K562 (cell line): ENCODE results near the gene GINS2. TPM values are rescaled to one million over a fixed set of nuclear protein-coding genes. Genes with fewer than 3 reads are reported as not detected.
A peak's percentile ranks its signal among the peaks of the same experiment; 100 is the strongest.

Experiments
- ATAC-seq: fragments of 200-7000 bp; cut with Tn5 transposase; 3 replicates; pipeline ENCODE4 v1.9.1; 2020; ENCODE audit warnings: moderate library complexity
- BruUV-seq: library from RNA; stranded (reverse); fragments of 400-500 nt; replicated peaks from 2 replicates; lab custom pipeline; 2021; lab: Mats Ljungman, UMichigan
- CTCF ChIA-PET: fragments of 300-600 bp; formaldehyde crosslinking; extraction: SDS; loops from one replicate; lab custom pipeline; 2021; ENCODE audit warnings: low intra/inter-chr PET ratio; lab: Yijun Ruan, JAX
- POLR2A ChIA-PET: fragments of 300-600, 350-650 bp; sonication (Branson Sonifier 250); formaldehyde crosslinking; extraction: SDS; loops from one replicate; lab custom pipeline; 2021; ENCODE audit warnings: antibody characterized with exemption, inconsistent platforms; lab: Yijun Ruan, JAX
- DNase-seq, 4 experiments: peaks; one replicate each; pipeline versions ENCODE4 v3.0.0 to v3.0.0-alpha.2; 2011 to 2018; ENCODE audit warnings: low spot score in 3 of 4, mixed read lengths in 3 of 4; ENCODE audit errors: extremely low read depth in 1 of 4
- FAIRE-seq: peaks from 2 replicates; lab custom pipeline; 2011; peaks lifted over from hg19 to GRCh38; lab: Jason Lieb, UNC
- H2AFZ ChIP-seq: 2 replicates; pipeline ENCODE4 v1.6.0; 2011; ENCODE audit warnings: low read depth, low read length, control low read depth, inconsistent platforms
- H3K27ac ChIP-seq: fragments of 200-600 bp; 3 replicates; pipeline ENCODE4 v1.8.0; 2011; ENCODE audit warnings: low read depth, mild to moderate bottlenecking, control low read depth, inconsistent platforms, low read length, moderate library complexity, mixed read lengths; ENCODE audit errors: extremely low read depth
- H3K27me3 ChIP-seq, 2 experiments: fragments of 300-600 bp in 1 of 2; 2 replicates in 1 of 2; 3 replicates in 1 of 2; pipeline versions ENCODE4 v1.6.0 to v1.8.0; 2011; ENCODE audit warnings: inconsistent platforms in 2 of 2, low read length in 2 of 2, mild to moderate bottlenecking in 1 of 2, mixed read lengths in 1 of 2, moderate library complexity in 1 of 2; ENCODE audit not compliant: control insufficient read depth in 2 of 2, insufficient read depth in 2 of 2
- H3K36me3 ChIP-seq: fragments of 300-600 bp; 3 replicates; pipeline ENCODE4 v1.8.0; 2011; ENCODE audit warnings: mild to moderate bottlenecking, low read length, inconsistent platforms; ENCODE audit not compliant: control insufficient read depth, insufficient read depth
- H3K4me1 ChIP-seq, 2 experiments: fragments of 200-600 bp in 1 of 2; replicated peaks in 1 of 2; 2 replicates in 1 of 2; 3 replicates in 1 of 2; pipeline versions ENCODE4 v1.5.1 to v1.8.0; 2011; ENCODE audit warnings: inconsistent platforms in 2 of 2, low read length in 2 of 2, mild to moderate bottlenecking in 1 of 2, mixed read lengths in 1 of 2, moderate library complexity in 1 of 2; ENCODE audit not compliant: control insufficient read depth in 2 of 2, insufficient read depth in 2 of 2
- H3K4me2 ChIP-seq: 2 replicates; pipeline ENCODE4 v1.6.1; 2011; ENCODE audit warnings: low read length, control low read depth, inconsistent platforms, mixed read lengths; ENCODE audit not compliant: insufficient read depth
- H3K4me3 ChIP-seq: fragments of 200-600 bp; sonication (generic), shearing (Covaris generic); 2 replicates; pipeline ENCODE4 v1.5.1; 2016; ENCODE audit warnings: control low read depth, inconsistent platforms
- H3K79me2 ChIP-seq: fragments of 200-600 bp; 3 replicates; pipeline ENCODE4 v1.8.0; 2011; ENCODE audit warnings: low read length, inconsistent platforms; ENCODE audit not compliant: control insufficient read depth, insufficient read depth
- H3K9ac ChIP-seq, 2 experiments: 2 replicates each; pipeline versions ENCODE4 v1.6.0 to v1.6.1; 2011; ENCODE audit warnings: low read depth in 2 of 2, low read length in 2 of 2, control low read depth in 1 of 2, inconsistent platforms in 1 of 2, mild to moderate bottlenecking in 1 of 2, mixed read lengths in 1 of 2; ENCODE audit not compliant: insufficient read depth in 1 of 2
- H3K9me1 ChIP-seq: one replicate; pipeline ENCODE4 v1.6.0; 2011; ENCODE audit warnings: inconsistent platforms, mild to moderate bottlenecking, low read length, moderate library complexity; ENCODE audit not compliant: control insufficient read depth, insufficient read depth
- H3K9me3 ChIP-seq: replicated peaks from 2 replicates; pipeline ENCODE4 v1.5.1; 2011; ENCODE audit warnings: low read depth, low read length, inconsistent platforms; ENCODE audit not compliant: control insufficient read depth, insufficient read depth
- H4K20me1 ChIP-seq: replicated peaks from 2 replicates; pipeline ENCODE4 v1.6.1; 2011; ENCODE audit warnings: low read length, inconsistent platforms, mixed read lengths; ENCODE audit not compliant: control insufficient read depth, insufficient read depth
- EZH2 ChIP-seq: IDR thresholded peaks from 2 replicates; pipeline ENCODE4 v1.6.1; 2012; ENCODE audit warnings: low read depth, mild to moderate bottlenecking, inconsistent platforms, low read length, borderline replicate concordance
- FOXJ3 ChIP-seq: sonication (generic); formaldehyde crosslinking; IDR thresholded peaks from 2 replicates; pipeline ENCODE4 v1.4.0; 2020; ENCODE audit warnings: mild to moderate bottlenecking, missing genetic modification reagents
- KHSRP ChIP-seq: fragments of 450-650 bp; IDR thresholded peaks from 2 replicates; pipeline ENCODE4 v1.6.1; 2017
- NRF1 ChIP-seq, 2 experiments: fragments of 450-650 bp; IDR thresholded peaks in 1 of 2; conservative IDR thresholded peaks in 1 of 2; 2 replicates each; pipeline ENCODE4 v1.6.1; 2014; ENCODE audit warnings: mild to moderate bottlenecking in 2 of 2
- POLR2A ChIP-seq: fragments of 450-650 bp; conservative IDR thresholded peaks from 2 replicates; pipeline ENCODE4 v1.6.1; 2016
- SMARCB1 ChIP-seq: IDR thresholded peaks from 2 replicates; pipeline ENCODE4 v1.6.1; 2011; ENCODE audit warnings: improper control_type of control experiment, low read depth; ENCODE audit not compliant: insufficient read length
- SUPT5H ChIP-seq: fragments of 450-650 bp; IDR thresholded peaks from 2 replicates; pipeline ENCODE4 v1.6.1; 2016
- ZNF12 ChIP-seq: sonication (generic); formaldehyde crosslinking; IDR thresholded peaks from 2 replicates; pipeline ENCODE4 v1.4.0; 2020; ENCODE audit warnings: mild to moderate bottlenecking, missing genetic modification reagents
- ZNF197 ChIP-seq: fragments of 200-800 bp; sonication (Bioruptor generic); IDR thresholded peaks from 2 replicates; pipeline ENCODE4 v1.6.1; 2016; ENCODE audit warnings: low read depth, missing genetic modification characterization, missing compliant biosample characterization
- ZNF764 ChIP-seq: fragments of 250-450 bp; sonication (Bioruptor Pico); IDR thresholded peaks from 2 replicates; pipeline ENCODE4 v1.4.0; 2020; ENCODE audit warnings: low read depth, mild to moderate bottlenecking, moderate library complexity
- WGBS: fragments of 100-300 bp; shearing (Covaris generic); methylation state at CpG from one replicate; pipeline ENCODE4 v1.1.6; 2016; ENCODE audit warnings: low coverage, mixed read lengths; ENCODE audit not compliant: insufficient coverage; ENCODE audit errors: missing lambda C conversion rate; 5-methylcytosine and 5-hydroxymethylcytosine counted together
- in situ Hi-C: fragments of 300-500 bp; cut with MboI; formaldehyde crosslinking; loops from 4 replicates; pipeline ENCODE4 v1.15.0; 2018; ENCODE audit warnings: inconsistent platforms, mixed read lengths
- intact Hi-C: fragments of 100-400 bp; cut with micrococcal nuclease; formaldehyde crosslinking; loops from 2 replicates; pipeline ENCODE4 v1.14.2; 2022
- polyA plus RNA-seq, 8 experiments: library from polyadenylated mRNA; depleted of rRNA in 4 of 8; stranded (reverse) in 5 of 8; unstranded in 3 of 8; fragments of >200 nt; fragmentation: Nextera tagmentation in 2 of 8; fragmentation: Illumina TruSeq in 1 of 8; extraction: Ambion mirVana in 2 of 8; extraction: Trizol in 1 of 8; gene quantifications; 2 replicates each; pipeline versions ENCODE4 v1.2.1 to v1.2.3, GENCODE V29; 2011 to 2014; ENCODE audit warnings: inconsistent platforms in 1 of 8, missing spikeins in 1 of 8
- total RNA-seq, 7 experiments: library from RNA; depleted of rRNA in 6 of 7; stranded (reverse); fragments of >200 nt in 6 of 7; fragmentation: Illumina TruSeq in 2 of 7; extraction: Trizol in 2 of 7; gene quantifications; 2 replicates each; pipeline versions ENCODE4 v1.2.1 to v1.2.3, GENCODE V29; 2011 to 2021; ENCODE audit warnings: low replicate concordance in 1 of 7
- TF ChIP-seq, protein P1 (sequence below): fragments of 450-650 bp; IDR thresholded peaks from 2 replicates; pipeline ENCODE4 v1.6.1; 2016; ENCODE audit warnings: missing biosample characterization, missing genetic modification characterization

Gene GINS2
- total and polyA plus RNA-seq, 9 of the 15 experiments (the other 6 are each of a cell fraction or from before 2014, with no cell fraction given): 40.4 to 76.2 (median 44.6) TPM

DNA sequence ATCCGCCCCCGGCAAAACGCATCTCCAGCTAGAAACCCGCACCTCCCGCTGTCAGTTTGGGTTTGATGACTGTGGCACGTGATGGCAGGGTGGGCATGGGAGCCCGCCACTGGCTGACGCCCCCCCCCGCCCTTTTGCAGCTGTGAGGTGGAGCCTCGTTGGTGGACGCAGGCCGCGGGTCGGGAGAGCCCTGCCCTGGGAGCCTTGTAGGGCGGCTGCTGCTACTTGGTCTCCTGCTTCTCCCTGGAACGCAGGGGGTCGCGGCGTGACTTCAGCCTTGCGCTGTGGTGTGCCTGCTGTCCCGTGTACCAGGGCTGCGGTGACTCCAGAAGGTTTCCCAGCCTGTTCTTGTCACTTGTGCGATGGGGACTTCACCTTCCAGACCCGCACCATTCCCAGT is 47.4 kb downstream of the GINS2 start:
- POLR2A ChIA-PET: interaction anchor here (0.6 kb wide), 3 partner anchors 84 to 1682 kb away, joined by 3 read pairs; no protein-coding TSS in a partner anchor

More for the DNA sequence above, 47.4 kb downstream of the GINS2 start:
- Histone ChIP-seq H3K9me1 (peaks cover 15% of the 10 kb centered on the region), H3K4me2 (no peak overlapping the region), H4K20me1 (peaks cover 83% of the 10 kb centered on the region), H3K4me3 (no peak overlapping the region), H3K9me3 (no peaks in the 10 kb centered on the region), H3K27ac (no peak overlapping the region), H2AFZ (no peak overlapping the region), H3K4me1 (peaks cover 0 to 86% of the 10 kb centered on the region in 2 experiments; a peak in 2 of 5 replicates), H3K9ac (peak overlapping the region in 1 of 2 experiments; percentile 64; a peak in 1 of 4 replicates), H3K36me3 (peaks cover 98% of the 10 kb centered on the region), H3K27me3 (no peaks in the 10 kb centered on the region), H3K79me2 (peaks cover 99% of the 10 kb centered on the region)
- ATAC-seq (no peak), DNase-seq (no peak), FAIRE-seq (no peak)
- no TSS peak for BruUV-seq
- TF ChIP-seq EZH2 (no peak), FOXJ3 (no peak), ZNF197 (no peak), SUPT5H (0 out of 2 replicates have a peak, but pooled peaks have one; percentile 7), SMARCB1 (no peak), KHSRP (no peak), ZNF12 (CRISPR knock-in tag) (no peak), NRF1 (conservative IDR thresholded peaks at IDR 0.05 in 1 of 2, IDR thresholded peaks at IDR 0.05 in 1 of 2) (no peak), POLR2A (peak; percentile 42), ZNF764 (CRISPR knock-in tag) (no peak)
- TF ChIP-seq, protein P1, sequence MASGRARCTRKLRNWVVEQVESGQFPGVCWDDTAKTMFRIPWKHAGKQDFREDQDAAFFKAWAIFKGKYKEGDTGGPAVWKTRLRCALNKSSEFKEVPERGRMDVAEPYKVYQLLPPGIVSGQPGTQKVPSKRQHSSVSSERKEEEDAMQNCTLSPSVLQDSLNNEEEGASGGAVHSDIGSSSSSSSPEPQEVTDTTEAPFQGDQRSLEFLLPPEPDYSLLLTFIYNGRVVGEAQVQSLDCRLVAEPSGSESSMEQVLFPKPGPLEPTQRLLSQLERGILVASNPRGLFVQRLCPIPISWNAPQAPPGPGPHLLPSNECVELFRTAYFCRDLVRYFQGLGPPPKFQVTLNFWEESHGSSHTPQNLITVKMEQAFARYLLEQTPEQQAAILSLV: no peak
- intact Hi-C loops (no loop called here), in situ Hi-C loops (no loop called here)
- CTCF ChIA-PET: no interaction called here
- WGBS: 86% methylated on average over 18 of the region's 24 CpGs
